ENCODE data around the gene BBLN.
"Not testable (repeated sequence)": the region's sequence is repeated elsewhere in the genome, so short reads cannot be mapped to it uniquely, and the experiment has no call there.

Gene BBLN

GRCh38 chr9:128159784-128160602 lies at the start of gene BBLN:
Gene BBLN, plus strand, starts transcription at chr9:128160265. Its CDS starts 143 bp downstream, at chr9:128160408.
- in situ Hi-C loops (cut with MboI; ENCODE audit: low sequenced_read_pairs, unreplicated experiment) = no loop called here
- DNase-seq (ENCODE audit: low spot score) = peak; percentile 100
- TF ChIP-seq CTCF (IDR thresholded peaks at IDR 0.05; ENCODE audit: borderline replicate concordance, control extremely low read depth, extremely low read depth, insufficient read depth, missing control alignments) = no peak

GRCh38 chr9:128111726-128112125 lies 48.3 kb upstream of the BBLN start:
- DNase-seq (ENCODE audit: low spot score); in situ Hi-C loops (cut with MboI; ENCODE audit: low sequenced_read_pairs, unreplicated experiment): not testable (repeated sequence)

GRCh38 chr9:128113526-128114325 lies 46.3 kb upstream of the BBLN start:
- TF ChIP-seq CTCF (IDR thresholded peaks at IDR 0.05; ENCODE audit: borderline replicate concordance, control extremely low read depth, extremely low read depth, insufficient read depth, missing control alignments) = no peak
- DNase-seq (ENCODE audit: low spot score) = no peak

GRCh38 chr9:128114326-128115186 lies 45.5 kb upstream of the BBLN start:
- in situ Hi-C loops (cut with MboI; ENCODE audit: low sequenced_read_pairs, unreplicated experiment) = no loop called here
- no peak for DNase-seq (ENCODE audit: low spot score)

More at GRCh38 chr9:128113526-128114325, 46.3 kb upstream of the BBLN start:
- in situ Hi-C loops (cut with MboI; ENCODE audit: low sequenced_read_pairs, unreplicated experiment) = no loop called here

GRCh38 chr9:128115187-128116103 lies 44.6 kb upstream of the BBLN start:
- in situ Hi-C loops (cut with MboI; ENCODE audit: low sequenced_read_pairs, unreplicated experiment) = no loop called here
- no peak for TF ChIP-seq CTCF (IDR thresholded peaks at IDR 0.05; ENCODE audit: borderline replicate concordance, control extremely low read depth, extremely low read depth, insufficient read depth, missing control alignments)
- DNase-seq (ENCODE audit: low spot score) = peak; percentile 68

More at GRCh38 chr9:128114326-128115186, 45.5 kb upstream of the BBLN start:
- no peak for TF ChIP-seq CTCF (IDR thresholded peaks at IDR 0.05; ENCODE audit: borderline replicate concordance, control extremely low read depth, extremely low read depth, insufficient read depth, missing control alignments)

Data from GM13976 (cell line).